ENCODE measurements around the gene GRIK3.
"Not testable (repeated sequence)": the region's sequence is repeated elsewhere in the genome, so short reads cannot be mapped to it uniquely, and the experiment has no call there.

The GRIK3 gene

DNA sequence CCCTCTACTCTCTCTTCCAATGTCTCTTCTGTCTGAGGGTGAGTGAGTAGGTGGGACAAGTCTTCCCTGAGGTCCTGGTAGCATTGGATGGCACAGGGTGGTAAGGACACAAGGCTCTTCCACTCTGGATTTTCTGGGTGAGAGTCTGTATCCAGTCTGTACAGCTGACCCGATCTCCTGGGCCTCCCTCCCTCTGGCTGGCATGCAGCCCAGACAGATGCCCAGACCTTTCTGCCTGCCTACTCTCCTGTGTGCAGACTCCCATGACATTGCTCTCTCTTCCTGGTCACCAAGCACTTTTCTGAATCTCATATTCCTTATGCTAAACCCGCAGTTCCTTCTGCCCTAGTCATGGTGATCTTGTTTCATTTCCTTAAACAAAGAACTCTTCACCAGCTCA, 100.3 kb downstream of the GRIK3 start:
- DNase-seq, result no peak

- DNase-seq, result no peak
Observed at GRCh38 chr1:36927826-36928225, 106.5 kb downstream of the GRIK3 start.

GRCh38 chr1:36925251-36925650, 109.1 kb downstream of the GRIK3 start:
- DNase-seq, result no peak

DNA sequence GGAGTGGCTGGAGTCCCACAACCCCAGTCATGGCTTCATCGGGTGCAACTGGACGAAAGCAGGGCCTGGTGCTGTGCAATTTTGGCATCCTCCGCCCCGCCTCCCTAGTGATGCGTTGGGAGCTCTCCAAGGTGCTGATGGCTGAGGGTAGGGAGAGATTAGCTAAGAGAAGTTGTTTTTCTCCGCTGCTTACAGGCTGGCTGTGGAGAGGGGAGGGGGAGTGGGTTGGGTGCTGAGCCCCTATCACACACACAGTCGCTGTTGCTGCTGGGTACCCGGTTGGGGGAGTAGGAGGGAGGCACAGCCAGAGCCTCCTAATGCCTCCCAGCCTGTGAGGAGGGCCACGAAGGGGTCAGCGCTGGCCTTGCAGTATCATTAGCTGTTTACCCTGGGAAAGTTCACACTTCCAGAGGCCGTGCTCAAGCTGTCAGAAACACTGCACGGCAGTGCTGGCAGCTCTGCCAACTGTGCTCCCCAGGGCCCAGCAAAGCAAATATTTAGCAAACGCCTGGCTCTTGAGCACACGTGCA, 110.0 kb downstream of the GRIK3 start:
- DNase-seq, result peak; percentile 57

- DNase-seq, result no peak
Observed at GRCh38 chr1:36922593-36923426, 111.5 kb downstream of the GRIK3 start.

GRCh38 chr1:36922071-36922470, 112.2 kb downstream of the GRIK3 start:
- no peak for DNase-seq

DNA sequence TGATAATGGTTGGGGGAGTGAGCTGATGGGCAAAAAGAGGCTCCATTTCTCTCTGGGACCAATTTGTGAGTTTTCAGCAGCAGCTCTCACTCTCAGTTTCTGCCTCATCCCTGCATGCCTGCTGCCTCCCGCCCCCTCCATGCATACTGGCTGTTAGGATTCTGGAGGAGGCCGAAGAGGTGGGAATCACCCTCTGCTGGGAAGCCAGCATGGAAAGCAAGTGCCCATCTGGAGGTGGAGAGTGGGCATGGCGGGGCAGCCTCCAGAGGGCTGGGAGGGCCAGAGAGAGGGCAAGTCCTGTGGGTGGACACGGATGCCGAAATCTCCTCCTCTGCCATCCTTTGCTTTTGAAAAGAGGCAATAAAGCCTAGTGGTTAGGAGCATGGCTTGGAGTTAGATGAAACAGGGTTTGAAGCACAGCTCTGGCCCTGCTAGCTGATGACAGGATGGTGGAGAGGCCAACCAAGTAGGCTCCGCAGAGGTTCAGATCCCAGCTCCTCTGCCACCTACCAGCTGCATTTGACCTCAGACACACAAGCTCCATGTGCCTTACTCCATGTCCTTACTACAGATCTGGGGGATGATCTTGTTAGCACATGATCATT, 113.4 kb downstream of the GRIK3 start:
- no peak for DNase-seq

- no peak for DNase-seq
Observed at GRCh38 chr1:36920371-36920770, 113.9 kb downstream of the GRIK3 start.

GRCh38 chr1:36919491-36920145, 114.7 kb downstream of the GRIK3 start:
- DNase-seq, result no peak

- no peak for DNase-seq
Observed at GRCh38 chr1:36918604-36919003, 115.7 kb downstream of the GRIK3 start.

GRCh38 chr1:36916542-36916941, 117.8 kb downstream of the GRIK3 start:
- DNase-seq, result not testable (repeated sequence)

- DNase-seq, result no peak
Observed at GRCh38 chr1:36913484-36914060, 120.7 kb downstream of the GRIK3 start.

DNA sequence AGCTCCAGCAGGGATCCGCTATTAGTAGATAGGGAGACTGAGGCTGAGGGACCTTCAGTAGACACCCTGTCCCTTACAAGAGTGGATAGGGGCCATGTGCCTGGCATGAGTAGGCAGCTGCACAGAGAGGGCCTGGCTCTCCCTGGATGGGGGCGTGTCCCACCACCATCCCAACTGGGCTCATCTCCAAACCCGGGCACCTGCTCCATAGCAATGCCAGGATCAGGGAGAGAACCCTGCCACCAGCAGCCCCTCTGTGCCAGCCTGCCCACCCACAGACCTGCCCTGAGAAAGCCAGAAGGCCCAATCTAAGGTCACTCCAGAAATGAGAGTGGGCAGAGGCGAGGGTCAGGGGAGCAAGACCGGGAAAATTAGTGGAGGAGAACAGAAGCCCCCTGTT, 121.3 kb downstream of the GRIK3 start:
- DNase-seq, result no peak

DNA sequence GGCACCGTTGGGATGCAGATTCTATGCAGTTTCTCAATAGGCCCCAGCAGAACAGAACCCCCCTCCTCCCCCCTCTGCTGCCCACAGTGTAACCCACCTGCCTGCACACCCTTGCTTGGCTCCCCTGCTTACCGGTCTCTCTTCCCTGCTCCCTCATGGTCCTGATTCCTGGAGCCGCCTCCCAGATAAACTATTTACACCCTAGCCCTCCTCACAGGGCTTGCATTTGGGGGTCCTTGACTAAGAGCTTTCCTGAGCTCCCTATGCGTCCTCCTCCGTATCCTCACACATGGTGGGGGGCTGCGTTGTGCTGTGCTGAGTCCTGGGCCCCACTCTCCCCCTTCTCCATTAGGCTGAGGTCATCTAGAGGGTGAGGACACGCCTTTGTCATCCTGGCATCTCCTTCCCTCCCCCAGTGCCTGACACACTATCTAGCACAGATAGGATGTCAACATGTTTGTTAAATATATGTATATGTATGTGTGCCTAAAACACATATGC, 121.9 kb downstream of the GRIK3 start:
- DNase-seq, result no peak

DNA sequence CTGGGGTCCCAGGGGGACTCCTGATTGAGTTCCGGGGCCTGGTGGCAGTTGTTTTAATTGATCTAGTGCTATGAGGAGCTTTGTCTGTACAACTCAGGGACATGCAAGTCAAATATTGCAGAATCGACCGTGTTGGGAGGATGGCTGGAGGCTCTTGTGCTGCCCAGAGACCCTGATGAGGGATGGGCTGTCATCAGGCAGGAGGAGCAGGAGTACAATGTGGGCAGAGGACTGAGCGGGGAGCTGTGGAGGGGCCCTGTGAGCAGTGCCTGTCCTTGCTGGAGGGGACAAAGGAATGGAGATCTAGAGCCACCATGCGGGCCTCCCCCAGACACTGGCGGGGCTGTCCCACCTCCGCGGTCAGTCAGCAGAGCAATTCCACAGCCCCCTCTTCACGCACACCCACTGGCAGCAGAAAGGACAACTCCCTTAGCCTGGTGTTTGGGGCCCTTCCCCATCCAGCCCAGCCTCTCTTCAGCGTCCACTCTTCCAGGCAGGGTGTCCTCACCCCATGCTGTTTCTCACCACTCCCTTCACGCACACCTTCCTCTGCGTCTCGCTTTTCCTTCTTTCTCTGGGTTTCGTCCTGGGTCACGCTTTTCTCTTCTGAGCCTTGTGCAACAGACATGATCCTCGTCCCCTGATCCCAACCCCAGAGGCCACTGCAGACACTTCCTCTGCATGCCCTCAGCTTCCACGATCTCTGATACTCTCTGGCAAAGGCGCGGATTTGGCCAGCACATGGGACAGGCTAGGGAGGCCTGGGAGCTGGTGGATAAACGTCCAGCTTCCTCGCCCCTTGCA, 122.6 kb downstream of the GRIK3 start:
- no peak for DNase-seq

GRCh38 chr1:36910886-36911540, 123.3 kb downstream of the GRIK3 start:
- no peak for DNase-seq

- no peak for DNase-seq
Observed at GRCh38 chr1:36909946-36910725, 124.2 kb downstream of the GRIK3 start.

- not testable (repeated sequence) for DNase-seq
Observed at GRCh38 chr1:36909359-36909758, 125.0 kb downstream of the GRIK3 start.

DNA sequence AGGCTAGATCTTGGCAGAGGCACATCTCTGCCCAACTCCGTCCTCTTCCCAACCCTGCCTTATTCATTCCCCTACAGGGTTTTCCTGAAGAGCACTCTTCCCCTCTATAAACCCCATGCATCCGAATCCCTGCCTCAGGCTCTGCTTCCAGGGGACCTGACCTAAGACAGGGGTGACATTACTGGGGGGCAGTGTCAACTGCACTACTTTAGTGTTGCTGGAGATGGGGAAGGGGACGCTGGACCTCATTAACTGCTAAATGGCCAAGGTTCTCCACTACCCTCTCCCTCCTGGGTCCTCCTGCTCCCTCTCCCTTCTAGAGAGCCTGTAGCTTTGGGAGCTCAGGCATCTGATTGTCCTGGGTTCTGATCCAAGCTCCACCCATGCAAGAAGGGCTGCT, 126.2 kb downstream of the GRIK3 start:
- no peak for DNase-seq

GRCh38 chr1:36906555-36906954, 127.8 kb downstream of the GRIK3 start:
- DNase-seq, result no peak

- no peak for DNase-seq
Observed at GRCh38 chr1:36905941-36906340, 128.4 kb downstream of the GRIK3 start.
